Rectal smooth muscle tissue (tissue), 1 donor: ENCODE results near the gene SEC16A.

ENCODE experiments used
- H3K27ac ChIP-seq: one replicate; pipeline ENCODE4 v1.7.0; 2013; ENCODE audit warnings: low read depth, low read length, inconsistent platforms
- H3K27me3 ChIP-seq: one replicate; pipeline ENCODE4 v1.7.0; 2013; ENCODE audit warnings: low read length; ENCODE audit not compliant: control insufficient read depth, insufficient read depth
- H3K36me3 ChIP-seq: one replicate; pipeline ENCODE4 v1.7.0; 2013; ENCODE audit warnings: low read length; ENCODE audit not compliant: control insufficient read depth, insufficient read depth
- H3K4me1 ChIP-seq: one replicate; pipeline ENCODE4 v1.7.0; 2013; ENCODE audit warnings: low read length; ENCODE audit not compliant: control insufficient read depth, insufficient read depth
- H3K4me3 ChIP-seq: one replicate; pipeline ENCODE4 v1.7.0; 2013; ENCODE audit warnings: low read length
- H3K9ac ChIP-seq: one replicate; pipeline ENCODE4 v1.7.0; 2013; ENCODE audit warnings: low read length

Gene SEC16A

DNA sequence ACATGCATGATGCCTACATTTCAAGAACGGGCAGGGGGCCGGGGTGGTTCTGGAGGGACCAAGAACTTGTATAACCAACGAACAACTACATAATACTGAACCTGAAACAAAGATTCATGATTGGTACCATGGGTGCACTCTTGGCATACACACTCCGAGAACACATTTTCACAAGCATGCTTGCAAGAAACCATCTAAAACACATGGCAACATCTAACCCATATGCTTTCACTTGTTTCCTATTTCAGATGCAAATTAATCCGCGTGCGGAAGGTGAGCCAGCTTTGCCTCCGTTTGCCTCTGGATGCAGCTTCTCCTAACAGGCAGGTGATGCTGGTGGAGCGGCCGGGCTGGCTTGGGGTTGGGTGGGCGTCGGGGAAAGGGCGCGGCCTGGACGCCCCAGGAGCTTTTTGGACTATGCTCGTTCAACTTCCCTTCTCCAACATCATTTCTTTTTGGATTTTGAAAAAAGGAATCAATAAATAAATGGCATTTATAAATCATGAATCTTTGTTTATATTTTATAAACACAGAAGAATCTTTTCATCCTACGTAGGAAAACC lies 12.5 kb upstream of the SEC16A start:
- no peaks in the 10 kb centered on the region for H3K4me1 ChIP-seq
- peaks cover 25% of the 10 kb centered on the region for H3K36me3 ChIP-seq
- H3K27me3 ChIP-seq = no peaks in the 10 kb centered on the region
- H3K27ac ChIP-seq = no peak overlapping the region
- H3K4me3 ChIP-seq = no peak overlapping the region
- no peak overlapping the region for H3K9ac ChIP-seq

DNA sequence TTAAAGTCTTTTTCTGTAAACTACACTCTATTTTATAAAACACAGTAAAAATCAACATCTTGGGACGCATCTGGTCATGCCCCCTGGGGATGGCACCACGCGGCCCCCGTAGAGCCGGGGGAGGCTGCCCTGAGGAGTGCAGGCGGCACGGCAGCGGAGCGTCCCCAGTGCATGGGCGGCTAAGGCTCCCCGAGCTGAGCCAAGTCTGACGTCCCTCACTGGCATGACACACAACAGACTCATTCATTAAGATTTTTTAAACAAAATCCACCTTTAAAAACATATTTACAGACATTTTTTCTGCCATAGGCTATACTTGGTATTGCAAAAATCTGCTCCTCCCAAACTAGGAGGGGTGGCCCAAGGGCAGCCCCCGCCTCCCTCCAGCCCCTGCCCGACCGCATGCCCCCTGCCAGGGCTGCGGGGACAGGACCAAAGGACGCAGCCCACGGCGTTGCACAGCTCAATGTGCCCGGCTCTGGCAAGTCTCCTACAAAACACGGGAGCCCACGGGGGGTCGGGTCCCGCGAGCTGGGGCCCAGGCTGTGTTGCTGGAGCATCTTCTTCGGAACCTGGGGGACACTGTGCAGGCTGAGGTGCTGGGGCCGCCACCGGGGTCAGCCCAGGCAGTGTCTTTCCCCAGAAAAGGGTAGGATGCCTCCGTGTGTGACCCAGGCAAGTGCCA lies 11.8 kb upstream of the SEC16A start:
- peaks cover 21% of the 10 kb centered on the region for H3K36me3 ChIP-seq

DNA sequence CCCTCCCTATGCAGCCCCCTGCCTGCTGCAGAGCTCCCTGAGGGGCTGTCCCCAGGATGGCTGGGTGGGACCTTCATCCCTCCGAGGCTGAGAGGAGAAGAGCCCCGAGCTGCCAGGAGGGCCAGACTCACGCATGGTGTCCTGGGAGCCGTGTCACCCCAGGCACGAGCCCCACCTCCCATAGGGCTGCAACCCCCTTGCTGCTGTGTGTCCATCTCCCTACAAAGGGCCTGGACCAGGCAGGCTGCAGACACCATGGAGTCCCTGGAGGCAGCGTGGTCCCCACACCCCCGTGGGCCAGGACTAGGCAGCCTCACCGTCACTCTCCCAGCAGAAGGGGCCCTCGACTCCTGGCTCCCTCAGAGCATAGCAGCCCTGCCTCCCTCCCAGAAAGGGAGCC lies 11.2 kb upstream of the SEC16A start:
- Histone ChIP-seq H3K27me3 (no peaks in the 10 kb centered on the region), H3K27ac (no peak overlapping the region), H3K36me3 (peaks cover 18% of the 10 kb centered on the region), H3K4me1 (no peaks in the 10 kb centered on the region), H3K9ac (no peak overlapping the region), H3K4me3 (no peak overlapping the region)

More for the DNA sequence above, 11.8 kb upstream of the SEC16A start:
- Histone ChIP-seq H3K4me3 (no peak overlapping the region), H3K27me3 (no peaks in the 10 kb centered on the region), H3K27ac (no peak overlapping the region), H3K4me1 (no peaks in the 10 kb centered on the region), H3K9ac (no peak overlapping the region)

DNA sequence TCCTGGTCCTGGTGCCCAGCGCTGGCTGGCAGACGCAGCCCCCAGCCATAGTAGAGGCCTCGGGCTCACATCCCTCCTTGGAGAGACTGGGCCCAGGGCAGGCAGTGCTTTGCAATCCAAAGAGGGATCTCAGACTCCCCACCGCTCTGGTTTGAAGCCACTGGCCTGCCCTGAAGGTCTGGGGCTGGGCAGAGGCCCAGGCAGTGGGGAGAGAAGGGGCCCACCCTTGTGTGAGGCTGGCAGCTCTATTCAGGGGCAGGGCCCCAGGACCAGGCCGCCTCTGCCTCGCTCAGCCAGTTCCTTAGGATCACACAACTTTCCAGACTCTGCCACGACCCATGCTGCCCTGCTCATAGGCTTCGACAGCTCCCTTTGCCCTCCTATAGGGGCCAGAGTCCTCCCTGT lies 10.7 kb upstream of the SEC16A start:
- Histone ChIP-seq H3K4me1 (no peaks in the 10 kb centered on the region), H3K27ac (no peak overlapping the region), H3K27me3 (no peaks in the 10 kb centered on the region), H3K4me3 (no peak overlapping the region), H3K36me3 (peaks cover 18% of the 10 kb centered on the region), H3K9ac (no peak overlapping the region)

DNA sequence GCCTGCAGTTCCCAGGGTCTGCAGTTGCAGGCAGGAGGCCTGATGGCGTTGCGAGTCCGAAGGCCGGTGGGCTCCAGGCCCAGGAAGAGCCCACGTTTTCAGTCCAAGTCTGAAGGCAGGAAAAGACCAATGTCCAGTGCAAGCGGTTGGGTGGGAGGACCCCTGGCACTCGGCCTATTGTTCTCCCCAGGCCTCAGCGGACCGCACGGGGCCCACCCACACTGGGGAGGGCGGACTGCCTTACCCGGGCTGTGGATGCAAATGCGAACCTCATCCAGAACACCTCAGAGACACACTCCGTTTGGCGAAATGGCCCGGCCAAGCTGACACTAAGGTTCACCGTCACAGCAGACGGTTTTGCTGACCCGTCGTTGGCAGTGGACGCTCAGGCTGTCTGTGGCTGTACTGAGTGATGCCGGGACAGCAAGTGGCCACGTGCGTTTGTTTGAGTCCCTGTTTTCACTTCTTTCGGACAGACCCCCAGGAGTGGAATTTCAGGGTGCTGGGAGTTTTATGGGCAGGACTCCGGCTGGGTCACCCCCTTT lies 10.2 kb upstream of the SEC16A start:
- Histone ChIP-seq H3K27me3 (no peaks in the 10 kb centered on the region), H3K9ac (no peak overlapping the region), H3K27ac (no peak overlapping the region), H3K4me1 (no peaks in the 10 kb centered on the region), H3K36me3 (peaks cover 14% of the 10 kb centered on the region), H3K4me3 (no peak overlapping the region)

DNA sequence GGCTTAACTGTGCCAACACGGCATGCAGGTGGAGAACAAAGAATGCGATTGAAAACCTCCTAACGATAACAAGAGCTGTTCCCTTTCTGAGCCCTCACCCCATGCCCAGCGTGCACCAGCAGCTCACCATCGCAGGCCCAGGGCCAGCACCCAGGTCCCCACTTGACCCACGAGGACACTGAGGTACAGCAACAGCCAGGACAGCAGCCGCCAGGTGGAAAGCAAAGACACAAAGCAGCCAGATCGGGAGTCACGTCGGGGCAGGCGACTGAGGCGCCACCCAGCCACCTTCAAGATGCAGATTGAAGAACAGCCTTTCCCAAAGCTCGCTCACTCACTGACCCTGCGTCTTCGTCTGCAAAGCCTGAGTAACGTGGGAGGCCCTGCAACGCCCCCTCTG lies 6.9 kb upstream of the SEC16A start:
- H3K27ac ChIP-seq = no peak overlapping the region
- H3K36me3 ChIP-seq = no peaks in the 10 kb centered on the region
- H3K4me1 ChIP-seq = no peaks in the 10 kb centered on the region
- H3K4me3 ChIP-seq = no peak overlapping the region
- H3K9ac ChIP-seq = no peak overlapping the region
- no peaks in the 10 kb centered on the region for H3K27me3 ChIP-seq

DNA sequence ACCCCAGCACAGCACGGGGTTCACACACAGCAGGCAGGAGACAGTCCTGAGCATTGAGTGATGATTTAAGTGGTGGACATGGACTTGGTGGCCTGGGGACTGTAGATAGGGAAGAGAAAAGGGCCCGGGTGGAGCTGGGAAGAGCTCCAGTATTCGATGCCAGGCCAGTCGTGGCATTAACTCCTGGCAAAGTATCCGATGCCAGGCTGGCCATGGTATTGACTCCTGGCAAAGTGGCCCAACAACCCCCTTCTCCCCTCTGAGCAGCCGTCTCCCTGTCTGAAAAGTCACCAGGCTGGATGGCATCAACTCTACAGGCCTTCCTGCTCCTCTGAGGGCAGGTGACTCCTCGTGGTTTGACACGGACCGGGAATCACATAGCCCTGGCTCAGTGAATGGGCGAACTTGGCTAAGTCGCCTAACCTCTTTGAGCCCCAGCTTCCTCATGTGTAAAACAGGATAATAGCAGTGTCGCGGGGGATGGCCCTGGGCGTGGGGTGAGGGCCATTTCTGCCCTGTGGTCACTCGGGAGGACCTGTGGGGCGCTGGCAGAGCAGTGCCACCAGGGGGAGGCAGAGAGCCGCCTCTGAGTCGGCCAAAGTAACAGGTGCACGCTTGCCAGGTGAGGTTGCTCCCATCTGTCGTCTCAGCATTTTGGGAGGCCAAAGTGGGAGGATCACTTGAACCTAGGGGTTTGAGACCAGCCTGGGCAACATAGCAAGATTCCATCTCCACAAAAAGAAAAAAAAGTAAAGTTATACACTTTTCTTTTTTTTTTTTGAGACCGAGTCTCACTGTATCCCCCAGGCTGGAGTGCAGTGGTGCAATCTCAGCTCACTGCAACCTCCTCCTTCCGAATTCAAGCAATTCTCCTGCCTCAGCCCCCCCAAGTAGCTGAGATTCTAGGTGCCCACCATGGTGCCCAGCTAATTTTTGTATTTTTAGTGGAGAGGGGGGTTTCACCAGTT lies 5.7 kb upstream of the SEC16A start:
- no peaks in the 10 kb centered on the region for H3K27me3 ChIP-seq
- H3K9ac ChIP-seq = peak overlapping the region; percentile 2
- H3K27ac ChIP-seq = no peak overlapping the region
- H3K4me3 ChIP-seq = no peak overlapping the region
- no peaks in the 10 kb centered on the region for H3K36me3 ChIP-seq
- no peaks in the 10 kb centered on the region for H3K4me1 ChIP-seq

DNA sequence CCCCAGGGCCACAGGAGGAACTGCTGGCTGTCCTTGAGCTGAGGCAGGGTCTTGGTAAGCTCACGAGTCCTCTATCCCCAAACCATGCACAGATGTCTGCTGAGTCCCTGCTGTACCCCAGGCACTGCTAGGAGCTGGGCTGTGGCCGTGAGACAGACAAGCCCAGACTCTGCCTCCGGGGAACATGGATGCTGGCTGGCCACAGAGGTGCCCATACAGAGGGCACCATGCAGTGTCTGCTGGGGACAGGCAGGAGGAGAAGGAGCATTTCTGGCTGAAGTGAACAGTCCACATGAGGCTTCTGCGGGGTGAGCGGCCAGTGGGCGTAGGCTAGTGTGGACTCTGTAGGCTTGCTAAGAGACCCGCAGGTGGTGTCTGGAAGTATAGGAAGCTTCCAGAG lies 4.8 kb upstream of the SEC16A start:
- H3K4me1 ChIP-seq = no peaks in the 10 kb centered on the region
- no peaks in the 10 kb centered on the region for H3K36me3 ChIP-seq
- H3K27me3 ChIP-seq = no peaks in the 10 kb centered on the region
- no peak overlapping the region for H3K4me3 ChIP-seq
- no peak overlapping the region for H3K9ac ChIP-seq
- no peak overlapping the region for H3K27ac ChIP-seq

DNA sequence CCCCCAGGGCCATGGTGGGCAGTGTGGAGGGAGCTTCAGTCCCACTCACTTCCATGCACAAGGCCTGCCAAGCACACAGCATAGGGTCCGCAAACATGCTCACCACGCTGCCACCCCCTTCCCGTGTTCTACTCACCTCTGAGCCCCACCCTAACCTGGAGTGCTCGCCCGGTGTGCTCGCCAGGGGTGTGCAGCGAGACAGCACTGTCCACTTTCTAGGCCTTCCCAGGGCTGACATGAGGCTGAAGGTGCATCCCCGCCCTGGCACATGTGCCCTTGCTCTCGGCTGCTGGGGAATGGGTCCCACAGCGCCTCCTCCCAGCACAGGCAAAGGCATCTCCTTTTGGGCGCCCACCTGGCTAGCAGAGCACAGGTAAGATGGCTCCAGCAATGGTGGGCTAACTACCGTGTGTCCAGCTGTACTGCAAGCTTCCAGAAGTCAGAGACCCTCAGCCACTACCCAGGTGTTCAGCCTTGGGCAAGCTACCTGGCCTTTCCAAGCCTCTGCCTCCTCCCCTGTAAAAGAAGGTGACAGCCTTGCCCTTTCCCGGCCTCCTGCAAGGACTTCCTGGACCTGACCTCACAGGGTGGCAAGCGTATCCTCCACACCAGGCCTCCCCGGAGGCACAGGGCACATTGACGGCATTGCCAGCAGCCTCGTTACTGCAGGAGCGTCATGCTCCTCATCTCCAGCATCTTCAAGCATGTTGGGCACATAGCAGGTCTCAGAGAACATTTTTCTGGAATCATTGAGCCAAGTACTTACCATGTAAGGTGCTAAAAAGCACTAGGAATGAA lies 4.2 kb upstream of the SEC16A start:
- Histone ChIP-seq H3K27me3 (no peaks in the 10 kb centered on the region), H3K4me1 (peaks cover 2% of the 10 kb centered on the region), H3K27ac (no peak overlapping the region), H3K9ac (no peak overlapping the region), H3K36me3 (no peaks in the 10 kb centered on the region), H3K4me3 (no peak overlapping the region)

DNA sequence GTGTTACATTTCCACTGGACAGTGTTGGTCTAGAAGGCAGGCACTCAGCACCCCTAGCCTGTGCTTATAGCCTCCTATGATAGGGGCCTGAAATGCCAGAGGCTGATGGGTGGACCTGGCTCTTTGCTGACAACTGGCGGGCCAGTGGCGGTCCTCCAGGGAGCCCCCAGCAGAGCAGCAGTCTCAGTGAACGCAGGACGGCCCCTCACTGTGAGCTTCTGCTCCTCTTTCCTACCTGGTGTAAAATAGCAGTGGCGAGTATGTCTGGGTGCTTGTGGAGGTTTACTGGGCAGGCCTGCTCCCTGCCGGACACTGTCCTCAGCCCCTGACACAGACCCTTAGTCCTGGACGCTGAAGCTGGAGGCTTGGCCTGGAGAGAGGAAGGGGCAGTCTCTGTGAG lies 3.3 kb upstream of the SEC16A start:
- Histone ChIP-seq H3K4me1 (peaks cover 9% of the 10 kb centered on the region), H3K36me3 (no peaks in the 10 kb centered on the region), H3K27ac (no peak overlapping the region), H3K9ac (no peak overlapping the region), H3K27me3 (no peaks in the 10 kb centered on the region), H3K4me3 (no peak overlapping the region)

DNA sequence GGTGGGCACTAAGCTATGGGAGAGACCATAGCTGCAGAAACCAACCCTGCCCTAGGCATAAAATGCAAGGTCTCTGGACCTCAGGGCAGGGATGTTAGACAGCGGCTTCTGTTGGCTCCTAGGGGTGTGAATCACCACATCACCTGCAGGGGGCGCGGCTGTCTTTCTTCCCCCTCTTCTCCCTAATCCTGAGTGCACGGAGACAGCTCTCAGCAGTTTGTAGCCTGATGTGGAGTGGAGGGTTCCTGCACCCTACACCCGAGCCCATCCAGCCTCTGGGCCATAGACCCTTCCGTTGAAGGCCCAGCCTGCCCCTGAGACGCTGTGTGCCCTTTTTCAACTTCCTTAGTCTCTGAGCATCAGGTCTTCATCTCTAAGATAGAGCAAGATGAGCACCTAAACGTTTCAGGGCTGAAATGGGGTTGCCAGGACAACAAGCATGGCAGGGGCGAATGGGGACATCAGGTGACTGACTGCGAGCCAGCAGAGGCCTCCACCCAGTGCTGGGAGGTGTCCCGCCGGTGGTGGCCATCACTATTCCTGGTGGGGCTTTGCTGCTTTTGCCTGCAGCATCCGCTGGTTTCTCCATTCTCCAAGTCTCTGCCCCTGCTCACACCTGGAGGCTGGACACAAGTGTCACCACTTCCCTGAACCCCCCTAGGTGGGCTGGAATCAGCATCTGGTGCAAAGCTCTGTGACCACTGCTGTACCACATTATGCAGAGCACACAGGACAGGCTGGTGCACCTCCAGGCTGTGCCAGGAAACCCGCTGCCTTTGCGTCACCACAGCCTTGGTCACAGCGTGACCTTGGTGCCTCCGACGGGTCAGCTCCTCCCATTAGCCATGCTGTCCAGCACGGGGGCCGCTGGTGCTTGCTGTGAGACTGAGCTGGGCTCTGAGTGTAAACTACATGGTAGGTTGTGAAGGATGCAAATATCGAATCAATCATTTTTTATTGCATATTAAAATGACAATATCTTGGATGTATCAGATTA lies 2.5 kb upstream of the SEC16A start:
- no peak overlapping the region for H3K9ac ChIP-seq
- H3K36me3 ChIP-seq = no peaks in the 10 kb centered on the region
- no peak overlapping the region for H3K4me3 ChIP-seq
- no peak overlapping the region for H3K27ac ChIP-seq
- no peaks in the 10 kb centered on the region for H3K27me3 ChIP-seq
- peaks cover 9% of the 10 kb centered on the region for H3K4me1 ChIP-seq
